GM12873 (cell line): ENCODE results near the gene S100A10.

Experiments
- CTCF ChIP-seq: IDR thresholded peaks from 2 replicates; pipeline ENCODE4 v1.5.1; 2012; ENCODE audit warnings: low read depth, mild to moderate bottlenecking, moderate library complexity, low read length, control low read depth; ENCODE audit not compliant: insufficient read depth; ENCODE audit errors: missing control alignments

S100A10 gene

GRCh38 chr1:151977662-151978230, 15.9 kb downstream of the S100A10 start:
- TF ChIP-seq CTCF, result no peak

- no peak for TF ChIP-seq CTCF
Measured at GRCh38 chr1:151976858-151977257, 16.8 kb downstream of the S100A10 start.

GRCh38 chr1:151976015-151976343, 17.7 kb downstream of the S100A10 start:
- TF ChIP-seq CTCF, result no peak

DNA sequence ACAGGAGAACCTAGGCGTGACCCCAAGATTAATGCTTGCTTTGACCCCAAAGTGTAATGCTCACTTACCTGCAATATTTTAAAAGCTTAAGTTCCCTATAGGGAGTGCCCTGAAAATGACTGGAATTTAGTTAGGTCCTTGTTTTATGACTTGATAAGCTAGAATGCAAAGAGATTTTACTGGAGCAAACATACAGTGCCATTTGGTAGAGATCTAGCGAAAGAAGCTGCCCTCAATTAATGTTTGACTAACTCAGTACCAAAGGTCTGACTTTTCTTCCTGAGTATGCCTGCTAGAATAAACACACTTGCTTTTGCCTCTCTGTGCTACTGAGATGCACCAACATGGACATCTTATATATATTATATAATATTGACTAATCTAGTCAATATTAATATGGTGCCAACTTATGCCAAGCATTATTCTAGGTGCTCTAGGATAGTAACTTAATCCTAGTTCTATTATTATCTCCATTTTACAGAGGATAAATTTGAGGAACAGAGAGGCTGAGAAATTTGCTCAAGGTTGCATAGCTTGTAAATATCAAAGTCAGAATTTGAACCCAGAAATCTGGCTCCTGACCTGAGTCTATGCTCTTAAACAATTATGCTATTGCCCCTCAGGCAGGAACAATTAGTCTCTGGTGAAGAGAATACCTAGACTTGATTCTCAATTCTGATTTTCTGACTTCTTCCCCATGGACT, 18.2 kb downstream of the S100A10 start:
- TF ChIP-seq CTCF, result no peak

DNA sequence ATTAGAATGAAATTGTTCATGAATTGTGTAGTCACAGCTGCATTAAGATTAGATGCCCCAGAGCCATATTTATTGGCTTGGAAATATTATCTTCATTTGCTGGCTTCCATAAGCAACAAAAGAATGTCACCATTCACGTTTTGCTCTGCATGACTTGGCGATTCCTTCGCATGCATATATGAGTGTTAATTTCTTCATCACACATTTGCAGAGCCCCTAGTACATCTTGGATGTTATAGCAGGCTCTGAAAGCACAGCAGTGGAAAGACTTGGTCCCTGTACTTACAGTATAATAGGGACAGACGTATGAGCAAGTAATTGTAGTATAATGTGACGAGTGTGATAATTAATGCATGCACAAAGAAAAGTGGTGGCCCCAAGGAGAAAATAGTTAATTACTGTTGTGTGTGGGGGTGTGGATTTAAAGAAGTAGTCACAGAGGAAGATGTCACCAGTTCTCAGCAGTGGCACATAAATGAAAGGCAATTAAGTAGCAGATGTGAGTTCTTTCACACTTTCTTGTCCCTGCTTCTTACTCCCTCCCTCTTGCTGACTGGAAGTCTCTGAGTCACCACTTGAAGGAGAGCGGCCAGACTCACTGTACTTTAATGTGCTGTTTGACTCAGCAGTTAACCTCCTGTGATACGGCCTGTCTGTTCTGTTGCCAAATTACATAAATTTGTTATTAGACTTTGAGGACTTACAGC, 21.0 kb downstream of the S100A10 start:
- no peak for TF ChIP-seq CTCF

- no peak for TF ChIP-seq CTCF
Measured at GRCh38 chr1:151970626-151971025, 23.0 kb downstream of the S100A10 start.

DNA sequence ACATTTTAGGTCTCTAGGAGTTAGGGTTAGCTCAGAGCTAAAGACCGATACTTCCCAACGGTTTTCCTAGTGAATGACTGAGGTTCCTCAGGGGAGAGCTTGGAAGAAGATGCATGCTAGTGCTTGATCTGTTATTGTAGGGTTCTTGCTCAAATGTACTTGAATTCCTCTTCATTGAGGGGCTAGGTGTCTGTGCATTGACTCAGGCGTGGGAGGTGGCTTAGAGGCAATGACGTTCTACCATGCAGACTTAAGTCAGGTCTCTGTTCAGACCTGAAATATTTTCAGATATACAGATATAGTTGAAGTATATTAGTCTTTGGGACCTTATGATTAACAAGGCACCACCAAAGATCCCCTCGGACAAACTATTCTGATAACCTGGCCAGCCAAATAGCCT, 23.5 kb downstream of the S100A10 start:
- TF ChIP-seq CTCF, result no peak
